HepG2 (cell line): ENCODE data around the gene SYNGAP1. TPM values are rescaled to one million over a fixed set of nuclear protein-coding genes. Genes with fewer than 3 reads are reported as not detected.

Experiments
- ATAC-seq: fragments of 200-7000 bp; cut with Tn5 transposase; 3 replicates; pipeline ENCODE4 v1.9.1; 2020; ENCODE audit warnings: mild to moderate bottlenecking, moderate library complexity
- BruUV-seq: library from RNA; stranded (reverse); fragments of 400-500 nt; replicated peaks from 2 replicates; lab custom pipeline; 2021; lab: Mats Ljungman, UMichigan
- CTCF ChIA-PET: fragments of 300-600 bp; formaldehyde crosslinking; extraction: SDS; loops from one replicate; lab custom pipeline; 2021; ENCODE audit warnings: low total read pairs, inconsistent platforms, low intra/inter-chr PET ratio; lab: Yijun Ruan, JAX
- POLR2A ChIA-PET: fragments of 350-600 bp; sonication (Branson Sonifier 250); formaldehyde crosslinking; loops from one replicate; lab custom pipeline; 2020; ENCODE audit warnings: antibody characterized with exemption, inconsistent platforms; lab: Yijun Ruan, JAX
- DNase-seq: peaks from one replicate; pipeline ENCODE4 v3.0.0-alpha.2; 2015; ENCODE audit warnings: low spot score
- FAIRE-seq: peaks from 3 replicates; lab custom pipeline; 2011; peaks lifted over from hg19 to GRCh38; lab: Jason Lieb, UNC
- H2AFZ ChIP-seq: one replicate; pipeline ENCODE4 v1.6.1; 2011; ENCODE audit warnings: low read length, inconsistent platforms
- H3K27ac ChIP-seq: fragments of 300-600 bp; 3 replicates; pipeline ENCODE4 v1.8.0; 2011; ENCODE audit warnings: mixed run types, mild to moderate bottlenecking, mixed read lengths, low read length, inconsistent platforms; ENCODE audit not compliant: insufficient read depth; ENCODE audit errors: extremely low read length
- H3K27me3 ChIP-seq, 2 experiments: fragments of 200-600 bp in 1 of 2; 2 replicates in 1 of 2; 3 replicates in 1 of 2; pipeline versions ENCODE4 v1.6.0 to v1.8.0; 2011; ENCODE audit warnings: low read length in 2 of 2, mild to moderate bottlenecking in 2 of 2, moderate library complexity in 2 of 2, inconsistent platforms in 1 of 2; ENCODE audit not compliant: insufficient read depth in 2 of 2, control insufficient read depth in 1 of 2
- H3K36me3 ChIP-seq, 2 experiments: fragments of 200-600 bp in 1 of 2; replicated peaks in 1 of 2; 2 replicates in 1 of 2; 3 replicates in 1 of 2; pipeline versions ENCODE4 v1.5.1 to v1.8.0; 2011; ENCODE audit warnings: low read length in 2 of 2, inconsistent platforms in 1 of 2; ENCODE audit not compliant: insufficient read depth in 2 of 2, control insufficient read depth in 1 of 2
- H3K4me1 ChIP-seq: 2 replicates; pipeline ENCODE4 v1.5.1; 2012; ENCODE audit warnings: low read length, inconsistent platforms; ENCODE audit not compliant: insufficient read depth
- H3K4me2 ChIP-seq: 2 replicates; pipeline ENCODE4 v1.6.0; 2011; ENCODE audit warnings: low read depth, low read length, inconsistent platforms
- H3K4me3 ChIP-seq, 3 experiments: fragments of 200-600 bp in 1 of 3; sonication (generic), shearing (Covaris generic) in 1 of 3; replicated peaks in 1 of 3; 2 replicates each; pipeline ENCODE4 v1.5.1; 2011 to 2016; ENCODE audit warnings: low read length in 3 of 3, inconsistent platforms in 2 of 3, low read depth in 2 of 3, mild to moderate bottlenecking in 2 of 3, control low read depth in 1 of 3, mixed read lengths in 1 of 3; ENCODE audit not compliant: insufficient read depth in 1 of 3
- H3K79me2 ChIP-seq: one replicate; pipeline ENCODE4 v1.6.1; 2011; ENCODE audit warnings: low read length, inconsistent platforms; ENCODE audit not compliant: insufficient read depth
- H3K9ac ChIP-seq: 2 replicates; pipeline ENCODE4 v1.6.0; 2011; ENCODE audit warnings: mild to moderate bottlenecking, low read depth, low read length, inconsistent platforms; ENCODE audit not compliant: insufficient read depth
- H3K9me3 ChIP-seq: 2 replicates; pipeline ENCODE4 v1.5.1; 2012; ENCODE audit warnings: mild to moderate bottlenecking, low read length
- H4K20me1 ChIP-seq: 2 replicates; pipeline ENCODE4 v1.6.0; 2011; ENCODE audit warnings: inconsistent platforms, mild to moderate bottlenecking, low read length, moderate library complexity; ENCODE audit not compliant: insufficient read depth
- AGO1 ChIP-seq: fragments of 200-400 bp; formaldehyde crosslinking; IDR thresholded peaks from 2 replicates; pipeline ENCODE4 v1.6.1; 2017; ENCODE audit warnings: mild to moderate bottlenecking, low read depth, low read length, moderate library complexity; ENCODE audit not compliant: poor library complexity, severe bottlenecking
- ARID2 ChIP-seq: sonication (generic); formaldehyde crosslinking; IDR thresholded peaks from 2 replicates; pipeline ENCODE4 v1.8.1; 2022; ENCODE audit warnings: mild to moderate bottlenecking, missing genetic modification reagents, borderline replicate concordance
- BCLAF1 ChIP-seq: fragments of 450-650 bp; IDR thresholded peaks from 2 replicates; pipeline ENCODE4 v1.6.1; 2017; ENCODE audit warnings: mild to moderate bottlenecking
- MIXL1 ChIP-seq: IDR thresholded peaks from 2 replicates; pipeline ENCODE4 v1.6.1; 2016
- NCOA1 ChIP-seq: sonication (generic); formaldehyde crosslinking; IDR thresholded peaks from 2 replicates; pipeline ENCODE4 v1.9.0; 2021; ENCODE audit warnings: missing genetic modification reagents
- PAWR ChIP-seq: sonication (generic); formaldehyde crosslinking; IDR thresholded peaks from 2 replicates; pipeline ENCODE4 v1.4.0; 2020; ENCODE audit warnings: missing genetic modification reagents, mild to moderate bottlenecking, borderline replicate concordance
- RFX3 ChIP-seq: IDR thresholded peaks from 2 replicates; pipeline ENCODE4 v1.6.1; 2016; ENCODE audit warnings: missing biosample characterization, missing genetic modification reagents
- ZFP37 ChIP-seq: sonication (generic); formaldehyde crosslinking; IDR thresholded peaks from 2 replicates; pipeline ENCODE4 v1.4.0; 2020; ENCODE audit warnings: missing genetic modification reagents, borderline replicate concordance
- ZNF230 ChIP-seq: sonication (generic); formaldehyde crosslinking; IDR thresholded peaks from 2 replicates; pipeline ENCODE4 v1.4.0; 2020; ENCODE audit warnings: mild to moderate bottlenecking, missing genetic modification reagents
- ZNF335 ChIP-seq: sonication (generic); formaldehyde crosslinking; IDR thresholded peaks from 2 replicates; pipeline ENCODE4 v1.4.0; 2020; ENCODE audit warnings: missing genetic modification reagents
- ZNF766 ChIP-seq: sonication (generic); formaldehyde crosslinking; IDR thresholded peaks from 2 replicates; pipeline ENCODE4 v1.5.0; 2020; ENCODE audit warnings: missing genetic modification reagents, borderline replicate concordance
- WGBS: methylation state at CpG from one replicate; pipeline ENCODE4 v1.1.6; 2017; ENCODE audit warnings: low lambda C conversion rate; 5-methylcytosine and 5-hydroxymethylcytosine counted together
- in situ Hi-C: cut with HindIII; loops from 2 replicates; pipeline ENCODE4 v1.10.0; 2017; ENCODE audit warnings: low pct_unique_long_range_greater_than_20kb; ENCODE audit not compliant: extremely low pct_ligation_motif_present
- intact Hi-C: fragments of 100-400 bp; cut with micrococcal nuclease; formaldehyde crosslinking; loops from one replicate; pipeline ENCODE4 v1.10.0; 2022; ENCODE audit not compliant: unreplicated experiment
- polyA plus RNA-seq, 8 experiments: library from polyadenylated mRNA; depleted of rRNA in 3 of 8; stranded (reverse) in 7 of 8; unstranded in 1 of 8; fragments of >200 nt; fragmentation: Illumina TruSeq in 4 of 8; extraction: Trizol in 4 of 8; gene quantifications; 2 replicates each; pipeline versions ENCODE4 v1.2.1 to v1.2.3, GENCODE V29; 2011 to 2016; ENCODE audit warnings: low read depth in 4 of 8, missing spikeins in 1 of 8, mixed read lengths in 1 of 8; ENCODE audit not compliant: insufficient read depth in 1 of 8
- total RNA-seq, 5 experiments: library from RNA; depleted of rRNA; stranded (reverse); fragments of >200 nt; fragmentation: Illumina TruSeq; extraction: Trizol; gene quantifications; 2 replicates each; pipeline ENCODE4 v1.2.3, GENCODE V29; 2016; ENCODE audit warnings: low read depth in 1 of 5
- TF ChIP-seq, protein P1 (sequence below): sonication (generic); formaldehyde crosslinking; IDR thresholded peaks from 2 replicates; pipeline ENCODE4 v1.5.0; 2020; ENCODE audit warnings: missing genetic modification reagents

Gene SYNGAP1
- total and polyA plus RNA-seq, 2 of the 13 experiments (the other 11 are each of a cell fraction or from before 2014, with no cell fraction given) = 0.75 to 1.1 TPM

- ATAC-seq (no peak), DNase-seq (no peak), FAIRE-seq (no peak)
- no peaks in the 10 kb centered on the region for H3K36me3 ChIP-seq
- no peaks in the 10 kb centered on the region for H3K27me3 ChIP-seq
- H3K4me3 ChIP-seq = no peak overlapping the region
- no peaks in the 10 kb centered on the region for H3K9me3 ChIP-seq
- ChIA-PET CTCF (no interaction called here), POLR2A (interaction anchor here (3.5 kb wide), 1 partner anchor 13 kb away, joined by 23 read pairs; the partner anchor contains the start of genes CUTA and SYNGAP1)
- no peak for TF ChIP-seq NCOA1 (CRISPR knock-in tag)
- TF ChIP-seq BCLAF1 = no peak
- no peak for TF ChIP-seq ZNF335
- no peak for TF ChIP-seq ZNF766
- TF ChIP-seq, protein P1, sequence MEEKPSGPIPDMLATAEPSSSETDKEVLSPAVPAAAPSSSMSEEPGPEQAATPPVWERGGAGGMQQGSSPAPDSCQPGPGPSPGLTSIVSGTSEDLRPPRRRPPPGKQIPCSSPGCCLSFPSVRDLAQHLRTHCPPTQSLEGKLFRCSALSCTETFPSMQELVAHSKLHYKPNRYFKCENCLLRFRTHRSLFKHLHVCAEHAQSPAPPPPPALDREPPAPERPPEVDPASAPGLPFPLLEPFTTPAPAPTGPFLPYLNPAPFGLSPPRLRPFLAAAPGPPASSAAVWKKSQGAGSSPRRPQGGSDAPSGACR = no peak
- TF ChIP-seq AGO1 = no peak
- TF ChIP-seq MIXL1 (CRISPR knock-in tag) = no peak
- TF ChIP-seq ZFP37 (CRISPR knock-in tag) = no peak
- no peak for TF ChIP-seq RFX3 (CRISPR knock-in tag)
- TF ChIP-seq ZNF230 = no peak
- TF ChIP-seq ARID2 (CRISPR knock-in tag) = no peak
- TF ChIP-seq PAWR (CRISPR knock-in tag) = no peak
- no peak overlapping the region for H3K9ac ChIP-seq
- no peak overlapping the region for H2AFZ ChIP-seq
- intact Hi-C loops = no loop called here
- BruUV-seq = no TSS peak
- H4K20me1 ChIP-seq = no peaks in the 10 kb centered on the region
- peaks cover 41% of the 10 kb centered on the region for H3K4me1 ChIP-seq
- no peak overlapping the region for H3K4me2 ChIP-seq
- in situ Hi-C loops = no loop called here
- no peaks in the 10 kb centered on the region for H3K79me2 ChIP-seq
- H3K27ac ChIP-seq = no peak overlapping the region
- 77% methylated on average over 12 of the region's 12 CpGs for WGBS
These were observed 12.1 kb downstream of the SYNGAP1 start for GRCh38 chr6:33431880-33432541.
